Stimulated activated CD4-positive, alpha-beta T cell treated with anti-CD3 and anti-CD28 coated beads, Interleukin-2, amount 100 ng/mL, for 24 hours (primary cell): ENCODE measurements around the gene PSD4.

Source experiments
- DNase-seq, 2 donors: peaks; one replicate each; pipeline ENCODE4 v3.0.0-alpha.2; 2020

PSD4 gene

DNA sequence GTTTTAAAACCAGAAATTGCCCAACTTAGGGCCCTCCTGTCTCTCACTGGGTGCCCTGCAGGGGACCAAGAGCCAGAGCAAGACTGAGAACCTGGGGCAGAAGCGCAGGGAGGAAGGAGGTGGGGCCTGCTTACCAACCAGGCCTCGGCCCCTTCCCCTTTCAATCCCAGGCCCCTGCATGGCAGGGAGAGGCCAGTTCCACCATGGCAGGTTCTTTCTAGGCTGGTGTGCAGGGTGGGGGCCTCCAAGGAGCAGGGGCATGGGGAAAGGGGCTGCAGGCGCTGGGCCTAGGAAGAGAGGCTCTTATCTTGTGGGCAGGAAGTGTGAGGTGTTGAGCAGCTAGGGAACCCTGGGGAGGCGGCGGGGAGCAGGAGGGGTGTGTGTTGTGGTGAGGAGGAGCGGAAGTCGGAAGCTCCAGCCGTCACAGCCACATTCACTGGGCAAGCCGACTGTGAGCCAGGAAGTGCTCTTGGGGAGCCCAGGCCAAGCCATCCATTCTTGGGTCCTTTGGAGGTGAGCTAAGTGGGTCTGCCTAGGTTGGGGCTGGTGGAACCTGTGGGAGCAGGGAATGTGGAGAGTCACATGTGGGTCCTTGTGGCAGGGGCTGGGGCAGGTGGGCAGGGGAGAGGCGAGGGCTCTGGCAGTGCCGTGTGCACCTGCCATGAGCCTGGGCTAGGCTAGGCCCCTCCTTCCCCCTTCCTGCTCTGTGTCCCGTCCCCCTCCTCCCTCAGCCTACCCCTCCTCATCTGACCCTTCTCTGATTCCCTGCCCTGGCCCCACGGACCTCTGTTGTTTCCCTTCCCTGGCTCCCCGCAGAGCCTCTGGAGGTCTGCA, at the start of gene PSD4:
TSS of gene PSD4 (plus strand) at position 430 of the 834 bp plus-strand sequence. CDS start 8,486 bp downstream, outside the sequence.
- DNase-seq: peak; percentile 86 to 88

DNA sequence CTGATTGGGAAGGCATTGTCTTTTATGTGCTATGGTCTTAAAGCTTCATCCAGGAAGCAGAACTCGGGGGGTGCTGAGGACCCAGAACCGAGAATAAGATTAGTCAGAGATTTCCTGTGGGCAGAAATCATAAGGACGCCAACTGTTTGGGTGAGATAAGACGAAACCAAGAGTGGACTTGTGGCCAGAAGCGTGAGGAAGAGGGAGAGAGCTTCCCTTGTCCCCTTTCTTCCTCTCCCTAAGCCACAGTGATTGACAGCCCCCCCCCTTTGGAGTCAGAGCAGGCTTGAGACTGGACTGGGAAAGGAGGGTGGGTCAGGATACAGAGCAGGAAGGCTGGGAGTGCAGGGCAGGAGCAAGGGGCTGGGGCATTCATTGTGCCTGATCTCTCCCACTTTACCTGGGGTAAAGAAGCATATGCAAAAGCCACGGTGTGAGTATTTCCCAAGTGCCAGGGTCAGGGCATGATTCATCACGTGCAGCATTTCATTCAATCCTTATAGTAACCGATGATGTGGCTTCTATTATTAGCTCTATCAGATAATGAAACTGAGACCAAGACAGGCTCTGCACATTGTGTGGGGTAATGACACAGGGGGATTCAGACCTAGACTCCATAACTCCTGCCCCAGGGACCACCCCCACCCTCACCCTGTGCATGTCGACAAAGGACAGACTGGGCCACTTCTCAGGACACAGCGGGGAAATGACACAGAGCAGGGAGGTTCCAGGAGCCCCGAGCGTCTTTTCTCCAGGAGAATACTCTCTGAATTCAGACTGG, 49.4 kb upstream of the PSD4 start:
- no peak for DNase-seq

DNA sequence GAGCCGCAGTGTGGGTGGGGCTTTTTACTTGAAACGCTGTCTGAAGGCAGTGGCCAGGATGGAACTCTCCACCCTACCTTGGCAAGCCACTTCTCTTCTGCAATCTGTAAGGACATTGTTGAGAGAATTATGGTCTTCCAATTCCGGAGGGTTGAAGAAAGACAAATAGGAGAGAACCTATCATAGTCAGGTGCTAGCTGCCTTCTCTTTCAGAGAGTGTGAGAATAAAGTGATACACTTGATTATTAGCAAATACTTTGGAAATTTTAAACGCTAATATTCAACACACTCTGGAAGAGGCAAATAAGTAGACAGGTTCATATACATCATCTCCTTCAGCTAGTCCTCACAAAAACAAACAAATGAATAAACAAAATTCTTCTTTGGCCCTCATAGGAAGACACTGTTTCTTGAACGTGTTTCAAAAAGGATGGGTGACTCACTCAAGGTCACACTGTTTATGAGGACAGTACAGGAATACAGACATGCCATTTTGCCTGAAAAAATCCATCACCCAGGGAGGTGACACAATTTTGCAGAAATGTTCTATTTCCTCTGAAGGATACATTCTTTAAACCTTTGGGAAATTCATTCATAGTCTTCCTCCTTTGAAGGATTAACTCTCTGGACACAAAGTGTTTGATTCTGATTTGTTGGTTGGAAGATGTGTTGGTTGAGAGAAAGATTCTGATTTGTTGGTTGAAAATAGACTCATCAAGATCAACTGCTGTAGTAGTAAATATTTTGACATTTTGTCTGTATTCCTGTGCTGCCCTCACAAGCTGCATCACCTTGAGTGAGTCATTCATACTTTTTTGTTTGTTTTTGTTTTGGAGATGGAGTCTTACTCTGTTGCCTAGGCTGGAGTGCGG, 48.6 kb upstream of the PSD4 start:
- no peak for DNase-seq

DNA sequence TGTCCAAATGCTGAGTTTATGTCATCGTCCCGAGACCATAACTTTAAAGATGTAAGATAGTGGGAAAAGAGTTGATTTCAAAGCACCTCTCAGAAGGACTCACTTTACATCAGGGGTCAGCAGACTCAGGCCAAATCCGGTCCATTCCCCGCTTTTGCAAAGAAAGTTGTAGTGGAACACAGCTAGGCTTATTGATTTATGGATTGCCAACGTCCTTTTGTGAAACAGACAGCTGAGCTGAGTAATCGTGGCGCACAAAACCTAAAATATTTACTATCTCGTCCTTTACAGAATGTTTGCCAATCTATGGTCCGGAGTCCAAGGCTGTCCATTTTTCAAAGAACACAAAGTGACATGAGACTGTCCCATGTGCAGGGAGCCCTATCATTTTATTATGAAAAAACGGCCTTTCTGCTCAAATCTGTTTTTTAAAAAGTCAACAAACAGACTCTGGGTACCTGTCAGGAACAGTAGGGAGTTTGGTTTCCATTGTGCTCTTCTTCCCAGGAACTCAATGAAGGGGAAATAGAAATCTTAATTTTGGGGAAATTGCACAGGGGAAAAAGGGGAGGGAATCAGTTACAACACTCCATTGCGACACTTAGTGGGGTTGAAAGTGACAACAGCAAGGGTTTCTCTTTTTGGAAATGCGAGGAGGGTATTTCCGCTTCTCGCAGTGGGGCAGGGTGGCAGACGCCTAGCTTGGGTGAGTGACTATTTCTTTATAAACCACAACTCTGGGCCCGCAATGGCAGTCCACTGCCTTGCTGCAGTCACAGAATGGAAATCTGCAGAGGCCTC, 46.7 kb upstream of the PSD4 start, which contains the start of gene IL1RN:
TSS of gene IL1RN (plus strand) at position 754 of the 801 bp plus-strand sequence. CDS start at position 781, 27 bp downstream.
- no peak for DNase-seq

DNA sequence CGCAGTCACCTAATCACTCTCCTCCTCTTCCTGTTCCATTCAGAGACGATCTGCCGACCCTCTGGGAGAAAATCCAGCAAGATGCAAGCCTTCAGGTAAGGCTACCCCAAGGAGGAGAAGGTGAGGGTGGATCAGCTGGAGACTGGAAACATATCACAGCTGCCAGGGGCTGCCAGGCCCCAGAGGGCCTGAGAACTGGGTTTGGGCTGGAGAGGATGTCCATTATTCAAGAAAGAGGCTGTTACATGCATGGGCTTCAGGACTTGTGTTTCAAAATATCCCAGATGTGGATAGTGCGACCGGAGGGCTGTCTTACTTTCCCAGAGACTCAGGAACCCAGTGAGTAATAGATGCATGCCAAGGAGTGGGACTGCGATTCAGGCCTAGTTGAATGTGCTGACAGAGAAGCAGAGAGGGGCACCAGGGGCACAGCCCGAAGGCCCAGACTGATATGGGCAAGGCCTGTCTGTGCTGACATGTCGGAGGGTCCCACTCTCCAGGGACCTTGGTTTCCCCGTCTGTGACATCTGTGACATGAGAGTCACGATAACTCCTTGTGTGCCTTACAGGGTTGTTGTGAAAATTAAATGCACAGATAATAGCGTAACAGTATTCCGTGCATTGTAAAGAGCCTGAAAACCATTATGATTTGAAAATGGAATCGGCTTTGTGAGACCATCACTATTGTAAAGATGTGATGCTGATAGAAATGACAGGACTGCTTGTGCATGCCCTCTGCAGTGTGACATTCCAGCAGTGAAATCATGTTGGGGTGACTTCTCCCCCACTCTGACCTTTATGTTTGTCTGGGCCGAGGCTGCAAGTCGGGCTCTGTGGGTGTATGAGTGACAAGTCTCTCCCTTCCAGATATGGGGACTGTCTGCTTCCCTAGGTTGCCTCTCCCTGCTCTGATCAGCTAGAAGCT, 45.9 kb upstream of the PSD4 start:
- no peak for DNase-seq

DNA sequence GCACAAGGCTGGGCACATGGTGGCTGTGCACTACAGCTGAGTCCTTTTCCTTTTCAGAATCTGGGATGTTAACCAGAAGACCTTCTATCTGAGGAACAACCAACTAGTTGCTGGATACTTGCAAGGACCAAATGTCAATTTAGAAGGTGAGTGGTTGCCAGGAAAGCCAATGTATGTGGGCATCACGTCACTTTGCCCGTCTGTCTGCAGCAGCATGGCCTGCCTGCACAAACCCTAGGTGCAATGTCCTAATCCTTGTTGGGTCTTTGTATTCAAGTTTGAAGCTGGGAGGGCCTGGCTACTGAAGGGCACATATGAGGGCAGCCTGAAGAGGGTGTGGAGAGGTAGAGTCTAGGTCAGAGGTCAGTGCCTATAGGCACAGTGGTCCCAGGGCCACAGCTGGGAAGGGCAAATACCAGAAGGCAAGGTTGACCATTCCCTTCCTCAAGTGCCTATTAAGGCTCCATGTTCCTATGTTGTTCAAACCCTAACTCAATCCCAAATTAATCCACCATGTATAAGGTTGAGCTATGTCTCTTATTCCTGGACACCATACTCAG, 44.2 kb upstream of the PSD4 start:
- no peak for DNase-seq

DNA sequence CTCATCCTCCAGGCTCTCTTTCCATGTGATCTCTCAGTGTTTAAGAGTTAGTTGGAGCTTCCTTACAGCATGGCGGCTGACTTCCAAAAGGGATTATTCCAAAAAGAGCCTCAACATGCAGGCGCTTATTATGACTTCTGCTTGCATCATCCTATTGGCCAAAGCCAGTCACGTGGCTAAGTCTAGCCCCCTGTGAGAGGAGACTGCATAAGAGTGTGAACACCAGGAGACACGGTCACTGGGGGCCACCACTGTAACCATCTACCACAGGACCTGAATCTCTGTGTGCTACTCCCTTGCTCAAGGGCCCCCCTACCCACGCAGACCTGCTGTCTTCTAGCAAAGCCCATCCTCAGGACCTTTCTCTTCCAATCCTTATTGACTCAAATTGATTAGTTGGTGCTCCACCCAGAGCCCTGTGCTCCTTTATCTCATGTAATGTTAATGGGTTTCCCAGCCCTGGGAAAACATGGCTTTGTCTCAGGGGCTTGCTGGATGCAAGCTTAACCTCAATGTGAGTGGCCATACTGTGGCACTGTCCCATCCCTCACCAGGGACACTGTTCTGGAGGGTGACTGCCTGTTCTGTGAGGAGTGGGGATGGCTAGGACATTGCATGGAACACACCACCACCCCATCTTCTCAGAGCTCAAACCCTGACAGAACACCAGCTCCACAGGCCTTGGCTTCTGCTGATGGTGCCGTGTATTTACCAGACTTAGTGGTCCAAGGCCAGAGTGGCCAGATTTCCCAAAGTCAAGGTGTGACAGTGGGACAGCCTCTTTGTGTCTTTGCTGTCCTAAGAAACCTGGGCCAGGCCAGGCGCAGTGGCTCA, 42.2 kb upstream of the PSD4 start:
- no peak for DNase-seq

DNA sequence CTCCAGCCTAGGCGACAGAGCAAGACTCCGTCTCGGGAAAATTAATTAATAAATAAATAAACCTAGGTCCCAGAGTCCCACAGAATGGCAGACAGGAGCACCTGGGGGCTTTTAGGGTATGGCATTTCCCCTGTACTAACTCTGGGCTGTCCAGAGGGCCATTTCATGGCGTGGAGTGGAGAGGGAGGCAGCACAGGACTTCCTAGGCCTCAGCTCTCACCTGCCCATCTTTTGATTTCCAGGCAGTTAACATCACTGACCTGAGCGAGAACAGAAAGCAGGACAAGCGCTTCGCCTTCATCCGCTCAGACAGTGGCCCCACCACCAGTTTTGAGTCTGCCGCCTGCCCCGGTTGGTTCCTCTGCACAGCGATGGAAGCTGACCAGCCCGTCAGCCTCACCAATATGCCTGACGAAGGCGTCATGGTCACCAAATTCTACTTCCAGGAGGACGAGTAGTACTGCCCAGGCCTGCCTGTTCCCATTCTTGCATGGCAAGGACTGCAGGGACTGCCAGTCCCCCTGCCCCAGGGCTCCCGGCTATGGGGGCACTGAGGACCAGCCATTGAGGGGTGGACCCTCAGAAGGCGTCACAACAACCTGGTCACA, 41.3 kb upstream of the PSD4 start:
- no peak for DNase-seq

DNA sequence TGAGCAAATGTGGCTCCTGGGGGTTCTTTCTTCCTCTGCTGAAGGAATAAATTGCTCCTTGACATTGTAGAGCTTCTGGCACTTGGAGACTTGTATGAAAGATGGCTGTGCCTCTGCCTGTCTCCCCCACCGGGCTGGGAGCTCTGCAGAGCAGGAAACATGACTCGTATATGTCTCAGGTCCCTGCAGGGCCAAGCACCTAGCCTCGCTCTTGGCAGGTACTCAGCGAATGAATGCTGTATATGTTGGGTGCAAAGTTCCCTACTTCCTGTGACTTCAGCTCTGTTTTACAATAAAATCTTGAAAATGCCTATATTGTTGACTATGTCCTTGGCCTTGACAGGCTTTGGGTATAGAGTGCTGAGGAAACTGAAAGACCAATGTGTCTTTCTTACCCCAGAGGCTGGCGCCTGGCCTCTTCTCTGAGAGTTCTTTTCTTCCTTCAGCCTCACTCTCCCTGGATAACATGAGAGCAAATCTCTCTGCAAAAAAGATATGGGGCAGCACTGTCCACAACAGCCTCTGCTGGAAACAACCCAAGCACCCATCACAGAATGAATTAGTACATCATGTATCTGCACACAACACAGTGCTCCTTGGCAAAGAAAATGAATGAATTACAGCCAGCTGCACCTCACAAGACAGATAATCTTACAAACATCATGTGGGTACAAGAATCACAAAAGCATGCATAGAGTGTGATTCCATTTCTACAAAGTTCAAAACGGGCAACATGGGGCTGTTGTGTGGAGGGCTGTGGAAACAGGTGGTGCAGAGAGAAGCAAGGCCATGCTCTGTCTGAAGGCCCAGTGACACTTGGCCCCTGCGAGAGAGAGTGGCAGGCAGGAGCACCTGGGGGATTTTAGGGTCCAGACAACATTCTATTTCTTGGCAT, 39.8 kb upstream of the PSD4 start:
- DNase-seq: no peak

DNA sequence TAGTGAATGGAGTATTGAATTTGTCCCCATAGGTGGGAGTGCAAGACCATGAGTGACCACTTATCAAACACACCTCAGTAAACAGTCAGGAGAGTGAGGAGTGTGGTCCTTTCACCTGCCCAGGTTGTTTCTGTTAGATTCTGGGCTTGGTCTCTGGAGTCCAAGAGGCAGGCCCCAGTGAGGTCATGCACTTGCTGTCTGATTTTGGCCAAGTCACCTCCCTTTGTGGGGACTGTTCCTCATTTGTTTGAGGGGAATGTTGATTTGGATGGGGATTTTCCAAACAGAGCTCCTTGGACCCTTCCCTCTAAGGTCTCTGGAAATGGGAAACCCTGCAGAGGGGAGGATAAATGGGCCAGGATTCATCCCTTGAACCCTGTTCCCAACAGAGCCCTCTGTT, 39.1 kb upstream of the PSD4 start:
- no peak for DNase-seq

DNA sequence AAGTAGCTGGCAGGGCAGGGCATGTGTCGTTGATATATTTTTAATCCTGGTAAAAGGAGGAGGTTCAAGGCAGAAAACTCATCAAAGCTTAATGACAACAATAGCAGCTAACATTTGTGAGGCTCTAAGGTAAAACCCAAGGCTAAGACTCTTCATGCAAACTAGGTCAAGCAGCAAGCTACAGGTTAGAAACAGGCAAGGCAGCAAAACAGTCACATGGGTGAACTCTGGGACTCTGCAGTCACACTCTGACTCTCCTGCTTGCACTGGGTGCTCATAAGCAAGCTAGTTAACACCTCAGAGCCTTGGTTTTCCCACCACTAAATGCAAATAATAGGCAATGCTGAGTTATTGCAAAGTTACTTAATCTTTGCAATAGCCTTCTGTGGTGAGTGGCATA, 38.5 kb upstream of the PSD4 start:
- no peak for DNase-seq

DNA sequence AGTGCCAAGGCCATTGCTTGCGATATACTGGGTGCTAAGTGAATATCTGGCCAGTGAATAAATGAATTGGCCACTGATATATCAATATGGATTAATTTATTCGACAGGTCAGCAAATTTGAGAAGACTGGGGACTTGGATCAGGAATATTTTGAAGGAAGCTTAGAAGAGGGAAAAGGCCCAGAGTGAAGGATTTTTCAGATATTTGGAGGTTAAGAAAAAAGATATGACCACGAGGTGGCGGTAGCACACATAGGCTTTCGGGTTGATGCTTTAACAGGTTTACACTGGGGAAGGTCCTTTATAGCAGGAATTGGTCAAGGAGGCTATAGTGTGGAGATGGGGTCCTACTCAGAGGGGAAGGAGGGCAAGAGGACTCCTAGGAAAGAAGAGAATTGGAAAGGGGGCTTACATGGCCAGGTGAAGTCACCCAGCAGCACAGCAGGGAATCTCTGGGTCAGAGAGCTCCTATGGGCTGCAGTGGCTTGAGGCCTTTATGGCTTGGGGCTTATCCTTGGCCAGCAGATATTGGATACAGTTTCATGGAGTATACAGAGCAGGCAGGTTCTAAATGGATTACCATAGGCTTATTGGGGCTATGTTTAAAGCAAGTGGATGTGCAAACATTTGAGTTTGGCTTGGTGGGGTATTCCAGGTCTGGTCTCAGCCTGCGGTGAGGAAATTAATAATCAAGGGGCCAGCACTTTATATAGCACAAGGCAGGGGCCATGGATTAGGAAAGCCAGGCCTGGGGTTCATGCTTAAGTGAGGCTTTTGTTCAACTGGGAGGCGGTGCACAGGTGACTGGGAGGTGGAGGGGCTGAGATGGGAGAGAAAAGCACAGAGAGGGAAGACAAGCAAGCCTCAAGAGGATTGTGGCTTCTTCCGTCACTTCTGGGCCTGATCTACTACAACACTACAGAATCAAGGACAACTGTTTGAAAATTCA, 36.7 kb upstream of the PSD4 start:
- DNase-seq: peak; percentile 37 to 55

DNA sequence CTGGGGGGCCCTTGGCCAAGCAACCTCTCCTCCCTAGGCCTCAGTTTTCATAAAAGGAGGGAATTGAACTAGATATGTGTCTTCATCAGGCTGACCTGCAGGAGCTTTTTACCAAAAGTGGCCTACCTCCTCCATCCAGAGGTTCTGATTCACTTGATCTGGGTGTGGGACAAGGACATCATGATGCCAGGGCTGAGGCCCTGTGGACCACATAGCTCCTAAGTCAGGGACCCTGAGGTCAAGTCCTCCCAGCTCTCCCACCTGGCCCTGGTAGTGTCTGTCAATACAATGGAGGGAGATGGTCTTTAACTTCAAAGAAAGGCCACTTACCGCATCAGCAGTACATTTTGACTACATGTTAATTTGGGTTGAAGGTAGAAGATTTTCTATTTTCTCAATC, 35.9 kb upstream of the PSD4 start:
- DNase-seq: no peak

DNA sequence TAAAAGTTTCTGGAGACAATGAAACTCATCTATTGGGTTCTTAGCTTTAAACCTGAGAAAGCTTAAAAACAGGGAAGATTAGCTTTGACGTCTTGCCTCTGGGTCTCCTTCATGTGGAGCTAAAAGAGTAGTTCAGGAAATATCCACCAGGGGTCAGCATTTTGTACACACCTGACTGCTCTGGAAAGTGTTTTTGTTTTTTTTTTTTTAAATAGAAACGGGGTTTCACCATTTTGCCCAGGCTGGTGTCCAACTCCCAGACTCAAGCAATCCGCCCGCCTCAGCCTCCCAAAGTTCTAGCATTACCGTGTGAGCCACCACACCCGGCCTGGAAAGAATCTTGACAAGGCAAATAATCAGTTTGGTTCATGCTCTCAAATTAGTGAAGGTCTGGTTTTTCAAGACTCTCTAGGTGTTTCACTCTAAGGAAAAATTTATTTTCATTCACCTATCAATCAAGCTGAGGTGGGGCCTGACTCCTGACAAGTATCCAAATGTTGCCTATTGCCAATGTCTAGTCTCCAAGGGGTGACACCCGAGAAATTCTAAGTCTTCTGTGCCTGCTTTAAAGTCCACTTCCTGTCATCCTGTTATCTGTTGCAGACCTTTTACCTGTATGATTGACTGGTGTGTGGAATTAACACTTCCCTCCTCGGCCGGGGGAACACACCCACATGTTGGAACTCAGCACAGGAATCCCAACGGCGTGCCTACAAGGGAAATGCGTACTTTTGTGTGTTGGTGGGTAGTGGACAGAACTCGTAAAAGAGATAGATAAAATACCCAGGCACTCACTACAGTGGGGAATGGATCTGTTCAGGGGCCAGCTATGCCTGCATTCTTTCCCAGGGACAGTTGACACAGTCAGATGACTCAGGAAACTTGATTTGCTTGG, 35.1 kb upstream of the PSD4 start:
- DNase-seq: peak in 1 of 2 donors; percentile 57

DNA sequence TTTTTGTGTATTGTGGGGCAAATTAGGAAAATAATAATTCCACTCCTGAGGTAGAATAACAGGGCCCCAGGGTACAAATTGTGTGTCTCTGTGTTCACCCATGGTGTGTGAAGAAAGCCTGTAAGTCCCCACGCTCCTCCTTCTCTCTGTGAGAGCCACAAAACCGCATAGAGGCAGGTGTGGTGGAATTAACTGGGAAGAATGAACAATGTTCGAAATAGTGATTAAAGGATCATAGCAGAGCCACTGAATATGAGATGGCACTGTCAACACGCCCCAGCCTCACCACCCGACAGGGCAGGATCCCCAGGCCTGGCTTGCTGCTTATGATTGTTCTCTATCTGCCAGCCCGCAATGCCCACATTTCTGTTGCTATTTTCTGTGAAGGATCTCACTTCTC, 32.3 kb upstream of the PSD4 start:
- no peak for DNase-seq

DNA sequence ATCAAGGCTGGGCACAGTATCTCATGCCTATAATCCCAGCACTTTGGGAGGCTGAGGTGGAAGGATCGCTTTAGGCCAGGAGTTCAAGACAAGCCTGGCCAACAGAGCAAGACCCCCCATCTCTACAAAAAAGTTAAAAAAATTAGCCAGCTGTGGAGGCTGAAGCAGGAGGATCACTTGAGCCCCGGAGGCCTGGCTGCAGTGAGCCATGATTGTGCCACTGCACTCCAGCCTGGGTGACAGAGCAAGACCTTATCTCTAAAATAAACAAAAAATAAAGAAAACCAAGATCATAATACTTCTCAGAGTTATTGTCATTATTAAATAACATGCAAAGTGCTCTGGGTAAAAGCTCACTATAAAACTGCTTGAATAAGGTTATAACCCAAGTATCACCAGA, 31.5 kb upstream of the PSD4 start:
- no peak for DNase-seq
